ENCODE measurements around the gene SYT5. TPM values are rescaled to one million over a fixed set of nuclear protein-coding genes. Genes with fewer than 3 reads are reported as not detected.

Gene SYT5
- total and polyA plus RNA-seq, 10 of the 15 experiments (the other 5 are each of a cell fraction or from before 2014, with no cell fraction given) = 0.04 to 0.79 (median 0.26) TPM; not detected in 7

DNA sequence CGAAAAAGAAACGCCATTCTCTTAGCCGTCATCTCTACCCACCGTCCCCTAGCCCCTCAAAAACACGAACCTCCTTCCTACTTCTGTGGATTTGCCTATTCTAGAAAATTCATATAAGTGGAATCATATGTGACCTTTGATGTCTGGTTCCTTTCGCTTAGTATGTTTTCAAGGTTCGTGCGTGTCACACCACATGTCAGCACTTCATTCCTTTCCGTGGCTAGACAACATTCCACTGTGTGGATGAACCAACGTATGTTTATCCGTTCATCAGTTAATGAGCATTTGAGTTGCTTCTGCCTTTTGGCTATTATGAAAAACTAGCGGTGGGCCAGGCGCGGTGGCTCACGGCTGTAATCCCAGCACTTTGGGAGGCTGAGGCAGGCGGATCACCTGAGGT lies 48.7 kb downstream of the SYT5 start:
- Histone ChIP-seq H3K27me3 (replicated peaks in 1 of 2; ENCODE audit: control insufficient read depth in 2 of 2, insufficient read depth in 2 of 2, low read length in 1 of 2) (no peaks in the 10 kb centered on the region), H3K27ac (ENCODE audit: control insufficient read depth, insufficient read depth) (no peak overlapping the region), H3K79me2 (ENCODE audit: control insufficient read depth, insufficient read depth, low read length) (no peaks in the 10 kb centered on the region), H3K4me2 (ENCODE audit: control insufficient read depth, insufficient read depth) (no peak overlapping the region), H3K4me1 (ENCODE audit: control insufficient read depth, insufficient read depth, low read length) (peaks cover 13% of the 10 kb centered on the region), H3K9me3 (replicated peaks; ENCODE audit: control insufficient read depth, insufficient read depth, low read length) (no peaks in the 10 kb centered on the region), H2AFZ (ENCODE audit: control insufficient read depth, low read depth, low read length) (no peak overlapping the region), H4K20me1 (ENCODE audit: control insufficient read depth, insufficient read depth) (no peaks in the 10 kb centered on the region), H3K36me3 (ENCODE audit: control insufficient read depth in 2 of 2, insufficient read depth in 2 of 2, low read length in 1 of 2) (no peaks in the 10 kb centered on the region), H3K4me3 (no peak overlapping the region), H3K9ac (ENCODE audit: control insufficient read depth, insufficient read depth, low read length) (no peak overlapping the region)
- POLR2A ChIA-PET = interaction anchor here (0.6 to 0.7 kb wide), 2 partner anchors 323 to 931 kb away, joined by 3 to 4 read pairs; partner anchors contain the start of gene RPS9
- intact Hi-C loops (cut with micrococcal nuclease; ENCODE audit: unreplicated experiment) = no loop called here
- in situ Hi-C loops (cut with MboI) = no loop called here
- DNase-seq (ENCODE audit: low read depth, low spot score) (no peak), FAIRE-seq (no peak), ATAC-seq (no peak)
- SMC1A ChIA-PET (ENCODE audit: uncharacterized antibody, unreplicated experiment) = no interaction called here
- BruUV-seq (replicated peaks) = no TSS peak
- WGBS (ENCODE audit: insufficient coverage, insufficient replicate concordance, low lambda C conversion rate, missing lambda C conversion rate) = 61% methylated on average over 16 of the region's 16 CpGs
- CTCF ChIA-PET = no interaction called here
- TF ChIP-seq BRCA1 (IDR thresholded peaks at IDR 0.05; ENCODE audit: low read depth, low read length) = no peak
- TF ChIP-seq PAX8 (IDR thresholded peaks at IDR 0.05) = no peak
- TF ChIP-seq BACH1 (IDR thresholded peaks at IDR 0.05; ENCODE audit: borderline replicate concordance) = no peak
- no peak for TF ChIP-seq MXI1 (IDR thresholded peaks at IDR 0.05; ENCODE audit: low read depth, low read length)
- no peak for TF ChIP-seq SUPT20H (IDR thresholded peaks at IDR 0.05; ENCODE audit: borderline replicate concordance, control insufficient read depth, low read depth, low read length)
- no peak for TF ChIP-seq SRF (IDR thresholded peaks at IDR 0.05; ENCODE audit: low read depth in 2 of 2, low read length in 2 of 2)
- TF ChIP-seq, protein P1, sequence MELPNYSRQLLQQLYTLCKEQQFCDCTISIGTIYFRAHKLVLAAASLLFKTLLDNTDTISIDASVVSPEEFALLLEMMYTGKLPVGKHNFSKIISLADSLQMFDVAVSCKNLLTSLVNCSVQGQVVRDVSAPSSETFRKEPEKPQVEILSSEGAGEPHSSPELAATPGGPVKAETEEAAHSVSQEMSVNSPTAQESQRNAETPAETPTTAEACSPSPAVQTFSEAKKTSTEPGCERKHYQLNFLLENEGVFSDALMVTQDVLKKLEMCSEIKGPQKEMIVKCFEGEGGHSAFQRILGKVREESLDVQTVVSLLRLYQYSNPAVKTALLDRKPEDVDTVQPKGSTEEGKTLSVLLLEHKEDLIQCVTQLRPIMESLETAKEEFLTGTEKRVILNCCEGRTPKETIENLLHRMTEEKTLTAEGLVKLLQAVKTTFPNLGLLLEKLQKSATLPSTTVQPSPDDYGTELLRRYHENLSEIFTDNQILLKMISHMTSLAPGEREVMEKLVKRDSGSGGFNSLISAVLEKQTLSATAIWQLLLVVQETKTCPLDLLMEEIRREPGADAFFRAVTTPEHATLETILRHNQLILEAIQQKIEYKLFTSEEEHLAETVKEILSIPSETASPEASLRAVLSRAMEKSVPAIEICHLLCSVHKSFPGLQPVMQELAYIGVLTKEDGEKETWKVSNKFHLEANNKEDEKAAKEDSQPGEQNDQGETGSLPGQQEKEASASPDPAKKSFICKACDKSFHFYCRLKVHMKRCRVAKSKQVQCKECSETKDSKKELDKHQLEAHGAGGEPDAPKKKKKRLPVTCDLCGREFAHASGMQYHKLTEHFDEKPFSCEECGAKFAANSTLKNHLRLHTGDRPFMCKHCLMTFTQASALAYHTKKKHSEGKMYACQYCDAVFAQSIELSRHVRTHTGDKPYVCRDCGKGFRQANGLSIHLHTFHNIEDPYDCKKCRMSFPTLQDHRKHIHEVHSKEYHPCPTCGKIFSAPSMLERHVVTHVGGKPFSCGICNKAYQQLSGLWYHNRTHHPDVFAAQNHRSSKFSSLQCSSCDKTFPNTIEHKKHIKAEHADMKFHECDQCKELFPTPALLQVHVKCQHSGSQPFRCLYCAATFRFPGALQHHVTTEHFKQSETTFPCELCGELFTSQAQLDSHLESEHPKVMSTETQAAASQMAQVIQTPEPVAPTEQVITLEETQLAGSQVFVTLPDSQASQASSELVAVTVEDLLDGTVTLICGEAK (IDR thresholded peaks at IDR 0.05; ENCODE audit: borderline replicate concordance) = no peak
- no peak for TF ChIP-seq LARP7 (IDR thresholded peaks at IDR 0.05)
- TF ChIP-seq, protein P2, sequence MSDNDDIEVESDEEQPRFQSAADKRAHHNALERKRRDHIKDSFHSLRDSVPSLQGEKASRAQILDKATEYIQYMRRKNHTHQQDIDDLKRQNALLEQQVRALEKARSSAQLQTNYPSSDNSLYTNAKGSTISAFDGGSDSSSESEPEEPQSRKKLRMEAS (IDR thresholded peaks at IDR 0.05; ENCODE audit: low read depth, low read length) = no peak
- RAD21 ChIA-PET (ENCODE audit: unreplicated experiment) = no interaction called here

Small RNAs within 50 kb of the gene (microRNA-seq; reads per million reads assigned to microRNA genes)
- gene MIR7975 = not detected

Small RNAs within 50 kb of the gene (small RNA-seq; reads per million reads assigned to genes)
- gene MIR7975 (not detected), gene RF01210 (not detected)

Other genes with a start within 250 kb of the SYT5 start
Only the 7 nearest of the 23 such genes appear.
- gene PPP1R12C, start 62.7 kb downstream of the SYT5 start, total RNA-seq (2014; rRNA removed) = 51.7 and 66.5 TPM in 2 replicates
- 25.2 and 28.2 TPM in 2 replicates for gene PPP1R12C, start 62.7 kb downstream of the SYT5 start, total RNA-seq (2014; rRNA removed; fragmentation: Illumina TruSeq; extraction: Trizol)
- gene PPP1R12C, start 62.7 kb downstream of the SYT5 start, total RNA-seq (2021) = 76.4 and 84.7 TPM in 2 replicates
- 9.6 and 23.0 TPM in 2 replicates for gene PPP1R12C, start 62.7 kb downstream of the SYT5 start, polyA plus RNA-seq (2011; rRNA removed)
- gene PPP1R12C, start 62.7 kb downstream of the SYT5 start, polyA plus RNA-seq (2014; fragmentation: Illumina TruSeq; extraction: Trizol) = 3.5 and 18.0 TPM in 2 replicates
- 1 to 10 TPM; 1.4 to 4.7 TPM for gene PPP1R12C, start 62.7 kb downstream of the SYT5 start, polyA plus RNA-seq (2014; fragmentation: Nextera tagmentation; extraction: Ambion mirVana)
- gene PPP1R12C, start 62.7 kb downstream of the SYT5 start, polyA plus RNA-seq (2014; rRNA removed) = 83.4 and 101 TPM in 2 replicates
- 10 to 100 TPM; 10.5 to 14.8 TPM for gene PPP1R12C, start 62.7 kb downstream of the SYT5 start, polyA plus RNA-seq (2016; fragmentation: Nextera tagmentation; extraction: Ambion mirVana)
- not detected in 2 replicates for gene TNNT1, start 31.1 kb downstream of the SYT5 start, total RNA-seq (2014; rRNA removed)
- not detected in 2 replicates for gene TNNT1, start 31.1 kb downstream of the SYT5 start, total RNA-seq (2014; rRNA removed; fragmentation: Illumina TruSeq; extraction: Trizol)
- gene TNNT1, start 31.1 kb downstream of the SYT5 start, total RNA-seq (2021) = 0.62 TPM in 1 of 2 replicates, not detected in the other
- gene TNNT1, start 31.1 kb downstream of the SYT5 start, polyA plus RNA-seq (2011; rRNA removed) = 0.26 TPM in 1 of 2 replicates, not detected in the other
- gene TNNT1, start 31.1 kb downstream of the SYT5 start, polyA plus RNA-seq (2014; fragmentation: Illumina TruSeq; extraction: Trizol) = not detected in 2 replicates
- not detected for gene TNNT1, start 31.1 kb downstream of the SYT5 start, polyA plus RNA-seq (2014; fragmentation: Nextera tagmentation; extraction: Ambion mirVana)
- not detected in 2 replicates for gene TNNT1, start 31.1 kb downstream of the SYT5 start, polyA plus RNA-seq (2014; rRNA removed)
- under 1 TPM in 1 of 2 experiments, not detected in 1; 0.37 TPM for gene TNNT1, start 31.1 kb downstream of the SYT5 start, polyA plus RNA-seq (2016; fragmentation: Nextera tagmentation; extraction: Ambion mirVana)
- not detected in 2 replicates for gene TNNI3, start 22.6 kb downstream of the SYT5 start, total RNA-seq (2014; rRNA removed)
- not detected in 2 replicates for gene TNNI3, start 22.6 kb downstream of the SYT5 start, total RNA-seq (2014; rRNA removed; fragmentation: Illumina TruSeq; extraction: Trizol)
- not detected in 2 replicates for gene TNNI3, start 22.6 kb downstream of the SYT5 start, total RNA-seq (2021)
- 0.23 TPM in 1 of 2 replicates, not detected in the other for gene TNNI3, start 22.6 kb downstream of the SYT5 start, polyA plus RNA-seq (2011; rRNA removed)
- gene TNNI3, start 22.6 kb downstream of the SYT5 start, polyA plus RNA-seq (2014; fragmentation: Illumina TruSeq; extraction: Trizol) = not detected in 2 replicates
- not detected for gene TNNI3, start 22.6 kb downstream of the SYT5 start, polyA plus RNA-seq (2014; fragmentation: Nextera tagmentation; extraction: Ambion mirVana)
- gene TNNI3, start 22.6 kb downstream of the SYT5 start, polyA plus RNA-seq (2014; rRNA removed) = not detected in 2 replicates
- gene TNNI3, start 22.6 kb downstream of the SYT5 start, polyA plus RNA-seq (2016; fragmentation: Nextera tagmentation; extraction: Ambion mirVana) = not detected
- not detected in 2 replicates for gene DNAAF3, start 13.7 kb downstream of the SYT5 start, total RNA-seq (2014; rRNA removed)
- gene DNAAF3, start 13.7 kb downstream of the SYT5 start, total RNA-seq (2014; rRNA removed; fragmentation: Illumina TruSeq; extraction: Trizol) = not detected in 2 replicates
- not detected in 2 replicates for gene DNAAF3, start 13.7 kb downstream of the SYT5 start, total RNA-seq (2021)
- not detected in 2 replicates for gene DNAAF3, start 13.7 kb downstream of the SYT5 start, polyA plus RNA-seq (2011; rRNA removed)
- gene DNAAF3, start 13.7 kb downstream of the SYT5 start, polyA plus RNA-seq (2014; fragmentation: Illumina TruSeq; extraction: Trizol) = not detected in 2 replicates
- gene DNAAF3, start 13.7 kb downstream of the SYT5 start, polyA plus RNA-seq (2014; fragmentation: Nextera tagmentation; extraction: Ambion mirVana) = not detected
- not detected in 2 replicates for gene DNAAF3, start 13.7 kb downstream of the SYT5 start, polyA plus RNA-seq (2014; rRNA removed)
- not detected for gene DNAAF3, start 13.7 kb downstream of the SYT5 start, polyA plus RNA-seq (2016; fragmentation: Nextera tagmentation; extraction: Ambion mirVana)
- not detected in 2 replicates for gene PTPRH, start 29.2 kb upstream of the SYT5 start, total RNA-seq (2014; rRNA removed)
- gene PTPRH, start 29.2 kb upstream of the SYT5 start, total RNA-seq (2014; rRNA removed; fragmentation: Illumina TruSeq; extraction: Trizol) = not detected in 2 replicates
- gene PTPRH, start 29.2 kb upstream of the SYT5 start, total RNA-seq (2021) = 0.08 and 0.13 TPM in 2 replicates
- gene PTPRH, start 29.2 kb upstream of the SYT5 start, polyA plus RNA-seq (2011; rRNA removed) = not detected in 2 replicates
- gene PTPRH, start 29.2 kb upstream of the SYT5 start, polyA plus RNA-seq (2014; fragmentation: Illumina TruSeq; extraction: Trizol) = not detected in 2 replicates
- not detected for gene PTPRH, start 29.2 kb upstream of the SYT5 start, polyA plus RNA-seq (2014; fragmentation: Nextera tagmentation; extraction: Ambion mirVana)
- not detected in 2 replicates for gene PTPRH, start 29.2 kb upstream of the SYT5 start, polyA plus RNA-seq (2014; rRNA removed)
- gene PTPRH, start 29.2 kb upstream of the SYT5 start, polyA plus RNA-seq (2016; fragmentation: Nextera tagmentation; extraction: Ambion mirVana) = not detected
- gene TMEM86B, start 48.5 kb upstream of the SYT5 start, total RNA-seq (2014; rRNA removed) = 3.4 and 3.8 TPM in 2 replicates
- 1.1 and 1.6 TPM in 2 replicates for gene TMEM86B, start 48.5 kb upstream of the SYT5 start, total RNA-seq (2014; rRNA removed; fragmentation: Illumina TruSeq; extraction: Trizol)
- 6.6 and 8.3 TPM in 2 replicates for gene TMEM86B, start 48.5 kb upstream of the SYT5 start, total RNA-seq (2021)
- 0.49 and 1.5 TPM in 2 replicates for gene TMEM86B, start 48.5 kb upstream of the SYT5 start, polyA plus RNA-seq (2011; rRNA removed)
- 0.70 and 1.8 TPM in 2 replicates for gene TMEM86B, start 48.5 kb upstream of the SYT5 start, polyA plus RNA-seq (2014; fragmentation: Illumina TruSeq; extraction: Trizol)
- gene TMEM86B, start 48.5 kb upstream of the SYT5 start, polyA plus RNA-seq (2014; fragmentation: Nextera tagmentation; extraction: Ambion mirVana) = 1 to 10 TPM in 1 of 2 experiments, under 1 TPM in 1; 0.26 to 1.2 TPM
- gene TMEM86B, start 48.5 kb upstream of the SYT5 start, polyA plus RNA-seq (2014; rRNA removed) = 9.1 and 10.6 TPM in 2 replicates
- 1 to 10 TPM; 1.7 to 1.9 TPM for gene TMEM86B, start 48.5 kb upstream of the SYT5 start, polyA plus RNA-seq (2016; fragmentation: Nextera tagmentation; extraction: Ambion mirVana)
- 73.8 and 83.4 TPM in 2 replicates for gene PPP6R1, start 78.7 kb upstream of the SYT5 start, total RNA-seq (2014; rRNA removed)
- gene PPP6R1, start 78.7 kb upstream of the SYT5 start, total RNA-seq (2014; rRNA removed; fragmentation: Illumina TruSeq; extraction: Trizol) = 47.4 and 50.0 TPM in 2 replicates
- 160 and 173 TPM in 2 replicates for gene PPP6R1, start 78.7 kb upstream of the SYT5 start, total RNA-seq (2021)
- gene PPP6R1, start 78.7 kb upstream of the SYT5 start, polyA plus RNA-seq (2011; rRNA removed) = 37.2 and 73.6 TPM in 2 replicates
- gene PPP6R1, start 78.7 kb upstream of the SYT5 start, polyA plus RNA-seq (2014; fragmentation: Illumina TruSeq; extraction: Trizol) = 16.9 and 43.7 TPM in 2 replicates
- gene PPP6R1, start 78.7 kb upstream of the SYT5 start, polyA plus RNA-seq (2014; fragmentation: Nextera tagmentation; extraction: Ambion mirVana) = 1 to 10 TPM in 1 of 2 experiments, under 1 TPM in 1; 0.80 to 2.5 TPM
- 108 and 126 TPM in 2 replicates for gene PPP6R1, start 78.7 kb upstream of the SYT5 start, polyA plus RNA-seq (2014; rRNA removed)
- gene PPP6R1, start 78.7 kb upstream of the SYT5 start, polyA plus RNA-seq (2016; fragmentation: Nextera tagmentation; extraction: Ambion mirVana) = 10 to 100 TPM; 60.8 to 66.7 TPM